Measurements from ENCODE around the gene RNF144A. TPM values are rescaled to one million over a fixed set of nuclear protein-coding genes. Genes with fewer than 3 reads are reported as not detected.

Gene RNF144A
- total and polyA plus RNA-seq, 2 of the 13 experiments (the other 11 are each of a cell fraction or from before 2014, with no cell fraction given) = 13.9 to 16.5 TPM

DNA sequence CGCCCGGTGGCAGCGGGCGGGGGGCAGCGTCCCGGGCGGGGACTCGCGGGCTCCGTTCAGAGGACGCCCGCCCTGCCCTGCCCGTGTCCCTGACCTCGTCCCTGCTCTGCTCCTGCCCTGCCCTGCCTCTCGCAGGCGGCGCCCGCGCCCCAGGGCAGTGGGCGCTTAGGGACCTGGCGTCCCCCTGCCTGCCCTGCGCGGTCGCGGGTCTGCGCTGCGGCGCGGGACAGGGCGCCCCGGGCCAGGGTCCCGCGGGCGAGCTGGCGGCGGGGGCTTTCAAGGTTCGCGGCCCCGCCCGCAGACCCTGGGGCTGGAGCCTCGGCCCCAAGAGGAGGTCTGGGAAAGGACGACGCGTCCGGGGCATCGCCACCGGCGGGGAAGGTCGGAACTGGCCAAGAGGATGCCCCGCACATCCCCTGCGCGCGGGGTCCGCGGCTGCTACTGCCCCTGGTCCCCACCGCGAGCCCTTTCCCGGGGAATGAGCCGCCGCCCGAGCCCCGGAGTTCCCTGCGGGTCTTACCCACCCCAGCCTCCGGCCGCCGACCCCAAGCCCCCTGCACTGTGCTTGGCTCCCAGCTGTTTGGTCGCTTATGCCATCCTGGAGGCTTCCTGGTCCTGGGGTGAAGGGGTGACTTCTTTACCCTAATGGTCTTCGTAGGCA is 679 bp downstream of the RNF144A start (continued):
- TF ChIP-seq, protein P1, sequence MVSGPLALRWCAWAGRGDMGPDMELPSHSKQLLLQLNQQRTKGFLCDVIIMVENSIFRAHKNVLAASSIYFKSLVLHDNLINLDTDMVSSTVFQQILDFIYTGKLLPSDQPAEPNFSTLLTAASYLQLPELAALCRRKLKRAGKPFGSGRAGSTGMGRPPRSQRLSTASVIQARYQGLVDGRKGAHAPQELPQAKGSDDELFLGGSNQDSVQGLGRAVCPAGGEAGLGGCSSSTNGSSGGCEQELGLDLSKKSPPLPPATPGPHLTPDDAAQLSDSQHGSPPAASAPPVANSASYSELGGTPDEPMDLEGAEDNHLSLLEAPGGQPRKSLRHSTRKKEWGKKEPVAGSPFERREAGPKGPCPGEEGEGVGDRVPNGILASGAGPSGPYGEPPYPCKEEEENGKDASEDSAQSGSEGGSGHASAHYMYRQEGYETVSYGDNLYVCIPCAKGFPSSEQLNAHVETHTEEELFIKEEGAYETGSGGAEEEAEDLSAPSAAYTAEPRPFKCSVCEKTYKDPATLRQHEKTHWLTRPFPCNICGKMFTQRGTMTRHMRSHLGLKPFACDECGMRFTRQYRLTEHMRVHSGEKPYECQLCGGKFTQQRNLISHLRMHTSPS (CRISPR knock-in tag; IDR thresholded peaks at IDR 0.05; ENCODE audit: low read depth) = peak; percentile 66; the same call in 1 of the 2 replicates
- TF ChIP-seq, protein P2, sequence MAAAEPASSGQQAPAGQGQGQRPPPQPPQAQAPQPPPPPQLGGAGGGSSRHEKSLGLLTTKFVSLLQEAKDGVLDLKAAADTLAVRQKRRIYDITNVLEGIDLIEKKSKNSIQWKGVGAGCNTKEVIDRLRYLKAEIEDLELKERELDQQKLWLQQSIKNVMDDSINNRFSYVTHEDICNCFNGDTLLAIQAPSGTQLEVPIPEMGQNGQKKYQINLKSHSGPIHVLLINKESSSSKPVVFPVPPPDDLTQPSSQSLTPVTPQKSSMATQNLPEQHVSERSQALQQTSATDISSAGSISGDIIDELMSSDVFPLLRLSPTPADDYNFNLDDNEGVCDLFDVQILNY (CRISPR knock-in tag; conservative IDR thresholded peaks at IDR 0.05) = no peak
- TF ChIP-seq ZIK1 (CRISPR knock-in tag; IDR thresholded peaks at IDR 0.05; ENCODE audit: borderline replicate concordance, low read depth) (0 out of 2 replicates have a peak, but pooled peaks have one; percentile 1), PHB2 (IDR thresholded peaks at IDR 0.05; ENCODE audit: partially characterized antibody) (no peak), RXRB (CRISPR knock-in tag; IDR thresholded peaks at IDR 0.05; ENCODE audit: borderline replicate concordance) (0 out of 2 replicates have a peak, but pooled peaks have one; percentile 12), HOXA9 (CRISPR knock-in tag; IDR thresholded peaks at IDR 0.05; ENCODE audit: borderline replicate concordance) (no peak), RBFOX2 (IDR thresholded peaks at IDR 0.05; ENCODE audit: low read depth, low read length) (peak; percentile 67)
- TF ChIP-seq, protein P3, sequence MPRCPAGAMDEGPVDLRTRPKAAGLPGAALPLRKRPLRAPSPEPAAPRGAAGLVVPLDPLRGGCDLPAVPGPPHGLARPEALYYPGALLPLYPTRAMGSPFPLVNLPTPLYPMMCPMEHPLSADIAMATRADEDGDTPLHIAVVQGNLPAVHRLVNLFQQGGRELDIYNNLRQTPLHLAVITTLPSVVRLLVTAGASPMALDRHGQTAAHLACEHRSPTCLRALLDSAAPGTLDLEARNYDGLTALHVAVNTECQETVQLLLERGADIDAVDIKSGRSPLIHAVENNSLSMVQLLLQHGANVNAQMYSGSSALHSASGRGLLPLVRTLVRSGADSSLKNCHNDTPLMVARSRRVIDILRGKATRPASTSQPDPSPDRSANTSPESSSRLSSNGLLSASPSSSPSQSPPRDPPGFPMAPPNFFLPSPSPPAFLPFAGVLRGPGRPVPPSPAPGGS (CRISPR knock-in tag; IDR thresholded peaks at IDR 0.05) = peak; percentile 75; the same call in 1 of the 2 replicates
- TF ChIP-seq, protein P4, sequence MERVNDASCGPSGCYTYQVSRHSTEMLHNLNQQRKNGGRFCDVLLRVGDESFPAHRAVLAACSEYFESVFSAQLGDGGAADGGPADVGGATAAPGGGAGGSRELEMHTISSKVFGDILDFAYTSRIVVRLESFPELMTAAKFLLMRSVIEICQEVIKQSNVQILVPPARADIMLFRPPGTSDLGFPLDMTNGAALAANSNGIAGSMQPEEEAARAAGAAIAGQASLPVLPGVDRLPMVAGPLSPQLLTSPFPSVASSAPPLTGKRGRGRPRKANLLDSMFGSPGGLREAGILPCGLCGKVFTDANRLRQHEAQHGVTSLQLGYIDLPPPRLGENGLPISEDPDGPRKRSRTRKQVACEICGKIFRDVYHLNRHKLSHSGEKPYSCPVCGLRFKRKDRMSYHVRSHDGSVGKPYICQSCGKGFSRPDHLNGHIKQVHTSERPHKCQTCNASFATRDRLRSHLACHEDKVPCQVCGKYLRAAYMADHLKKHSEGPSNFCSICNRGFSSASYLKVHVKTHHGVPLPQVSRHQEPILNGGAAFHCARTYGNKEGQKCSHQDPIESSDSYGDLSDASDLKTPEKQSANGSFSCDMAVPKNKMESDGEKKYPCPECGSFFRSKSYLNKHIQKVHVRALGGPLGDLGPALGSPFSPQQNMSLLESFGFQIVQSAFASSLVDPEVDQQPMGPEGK (CRISPR knock-in tag; IDR thresholded peaks at IDR 0.05) = peak; percentile 29; the same call in 1 of the 2 replicates

All from HepG2 (cell line).